OCI-LY1 (cell line): ENCODE results near the gene TECPR2.

ENCODE experiments used
- EZH2 ChIP-seq: fragments of 200-600 bp; sonication (generic), shearing (Covaris generic); IDR thresholded peaks from 2 replicates; pipeline ENCODE4 v1.8.0; 2017; ENCODE audit warnings: borderline replicate concordance, mixed run types, mild to moderate bottlenecking, antibody characterized with exemption, low read length, moderate library complexity, mixed read lengths
- TF ChIP-seq, protein P1 (sequence below): fragments of 200-600 bp; sonication (generic), shearing (Covaris generic); IDR thresholded peaks from 2 replicates; pipeline ENCODE4 v1.5.1; 2017; ENCODE audit warnings: mild to moderate bottlenecking, antibody characterized with exemption, low read length, moderate library complexity, mixed read lengths

DNA sequence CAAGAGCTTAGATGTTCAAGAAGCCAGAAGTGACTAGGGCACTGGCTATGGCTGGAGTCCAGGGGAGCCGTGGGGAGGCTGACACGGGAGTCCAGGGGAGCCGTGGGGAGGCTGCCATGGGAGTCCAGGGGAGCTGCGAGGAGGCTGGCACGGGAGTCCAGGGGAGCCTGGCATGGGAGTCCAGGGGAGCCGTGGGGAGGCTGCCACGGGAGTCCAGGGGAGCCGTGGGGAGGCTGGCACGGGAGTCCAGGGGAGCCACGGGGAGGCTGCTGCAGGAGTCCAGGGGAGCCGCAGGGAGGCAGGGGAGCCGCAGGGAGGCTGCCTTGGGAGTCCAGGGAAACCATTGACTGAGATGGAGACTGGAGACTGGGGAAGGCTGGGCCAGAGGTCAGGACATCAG lies 54.9 kb downstream of the TECPR2 start:
- TF ChIP-seq, protein P1, sequence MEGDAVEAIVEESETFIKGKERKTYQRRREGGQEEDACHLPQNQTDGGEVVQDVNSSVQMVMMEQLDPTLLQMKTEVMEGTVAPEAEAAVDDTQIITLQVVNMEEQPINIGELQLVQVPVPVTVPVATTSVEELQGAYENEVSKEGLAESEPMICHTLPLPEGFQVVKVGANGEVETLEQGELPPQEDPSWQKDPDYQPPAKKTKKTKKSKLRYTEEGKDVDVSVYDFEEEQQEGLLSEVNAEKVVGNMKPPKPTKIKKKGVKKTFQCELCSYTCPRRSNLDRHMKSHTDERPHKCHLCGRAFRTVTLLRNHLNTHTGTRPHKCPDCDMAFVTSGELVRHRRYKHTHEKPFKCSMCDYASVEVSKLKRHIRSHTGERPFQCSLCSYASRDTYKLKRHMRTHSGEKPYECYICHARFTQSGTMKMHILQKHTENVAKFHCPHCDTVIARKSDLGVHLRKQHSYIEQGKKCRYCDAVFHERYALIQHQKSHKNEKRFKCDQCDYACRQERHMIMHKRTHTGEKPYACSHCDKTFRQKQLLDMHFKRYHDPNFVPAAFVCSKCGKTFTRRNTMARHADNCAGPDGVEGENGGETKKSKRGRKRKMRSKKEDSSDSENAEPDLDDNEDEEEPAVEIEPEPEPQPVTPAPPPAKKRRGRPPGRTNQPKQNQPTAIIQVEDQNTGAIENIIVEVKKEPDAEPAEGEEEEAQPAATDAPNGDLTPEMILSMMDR: no peak
- TF ChIP-seq EZH2: no peak
